K562 (cell line): ENCODE data around the gene RASL10B. TPM values are rescaled to one million over a fixed set of nuclear protein-coding genes. Genes with fewer than 3 reads are reported as not detected.

Experiments
- ATAC-seq: fragments of 200-7000 bp; cut with Tn5 transposase; 3 replicates; pipeline ENCODE4 v1.9.1; 2020; ENCODE audit warnings: moderate library complexity
- BruUV-seq: library from RNA; stranded (reverse); fragments of 400-500 nt; replicated peaks from 2 replicates; lab custom pipeline; 2021; lab: Mats Ljungman, UMichigan
- CTCF ChIA-PET: fragments of 300-600 bp; formaldehyde crosslinking; extraction: SDS; loops from one replicate; lab custom pipeline; 2021; ENCODE audit warnings: low intra/inter-chr PET ratio; lab: Yijun Ruan, JAX
- POLR2A ChIA-PET: fragments of 300-600, 350-650 bp; sonication (Branson Sonifier 250); formaldehyde crosslinking; extraction: SDS; loops from one replicate; lab custom pipeline; 2021; ENCODE audit warnings: antibody characterized with exemption, inconsistent platforms; lab: Yijun Ruan, JAX
- DNase-seq, 4 experiments: peaks; one replicate each; pipeline versions ENCODE4 v3.0.0 to v3.0.0-alpha.2; 2011 to 2018; ENCODE audit warnings: low spot score in 3 of 4, mixed read lengths in 3 of 4; ENCODE audit errors: extremely low read depth in 1 of 4
- FAIRE-seq: peaks from 2 replicates; lab custom pipeline; 2011; peaks lifted over from hg19 to GRCh38; lab: Jason Lieb, UNC
- H2AFZ ChIP-seq: 2 replicates; pipeline ENCODE4 v1.6.0; 2011; ENCODE audit warnings: low read depth, low read length, control low read depth, inconsistent platforms
- H3K27ac ChIP-seq: fragments of 200-600 bp; 3 replicates; pipeline ENCODE4 v1.8.0; 2011; ENCODE audit warnings: low read depth, mild to moderate bottlenecking, control low read depth, inconsistent platforms, low read length, moderate library complexity, mixed read lengths; ENCODE audit errors: extremely low read depth
- H3K27me3 ChIP-seq, 2 experiments: fragments of 300-600 bp in 1 of 2; 2 replicates in 1 of 2; 3 replicates in 1 of 2; pipeline versions ENCODE4 v1.6.0 to v1.8.0; 2011; ENCODE audit warnings: inconsistent platforms in 2 of 2, low read length in 2 of 2, mild to moderate bottlenecking in 1 of 2, mixed read lengths in 1 of 2, moderate library complexity in 1 of 2; ENCODE audit not compliant: control insufficient read depth in 2 of 2, insufficient read depth in 2 of 2
- H3K36me3 ChIP-seq: fragments of 300-600 bp; 3 replicates; pipeline ENCODE4 v1.8.0; 2011; ENCODE audit warnings: mild to moderate bottlenecking, low read length, inconsistent platforms; ENCODE audit not compliant: control insufficient read depth, insufficient read depth
- H3K4me1 ChIP-seq, 2 experiments: fragments of 200-600 bp in 1 of 2; replicated peaks in 1 of 2; 2 replicates in 1 of 2; 3 replicates in 1 of 2; pipeline versions ENCODE4 v1.5.1 to v1.8.0; 2011; ENCODE audit warnings: inconsistent platforms in 2 of 2, low read length in 2 of 2, mild to moderate bottlenecking in 1 of 2, mixed read lengths in 1 of 2, moderate library complexity in 1 of 2; ENCODE audit not compliant: control insufficient read depth in 2 of 2, insufficient read depth in 2 of 2
- H3K4me2 ChIP-seq: 2 replicates; pipeline ENCODE4 v1.6.1; 2011; ENCODE audit warnings: low read length, control low read depth, inconsistent platforms, mixed read lengths; ENCODE audit not compliant: insufficient read depth
- H3K4me3 ChIP-seq: fragments of 200-600 bp; sonication (generic), shearing (Covaris generic); 2 replicates; pipeline ENCODE4 v1.5.1; 2016; ENCODE audit warnings: control low read depth, inconsistent platforms
- H3K79me2 ChIP-seq: fragments of 200-600 bp; 3 replicates; pipeline ENCODE4 v1.8.0; 2011; ENCODE audit warnings: low read length, inconsistent platforms; ENCODE audit not compliant: control insufficient read depth, insufficient read depth
- H3K9ac ChIP-seq, 2 experiments: 2 replicates each; pipeline versions ENCODE4 v1.6.0 to v1.6.1; 2011; ENCODE audit warnings: low read depth in 2 of 2, low read length in 2 of 2, control low read depth in 1 of 2, inconsistent platforms in 1 of 2, mild to moderate bottlenecking in 1 of 2, mixed read lengths in 1 of 2; ENCODE audit not compliant: insufficient read depth in 1 of 2
- H3K9me1 ChIP-seq: one replicate; pipeline ENCODE4 v1.6.0; 2011; ENCODE audit warnings: inconsistent platforms, mild to moderate bottlenecking, low read length, moderate library complexity; ENCODE audit not compliant: control insufficient read depth, insufficient read depth
- H3K9me3 ChIP-seq: replicated peaks from 2 replicates; pipeline ENCODE4 v1.5.1; 2011; ENCODE audit warnings: low read depth, low read length, inconsistent platforms; ENCODE audit not compliant: control insufficient read depth, insufficient read depth
- H4K20me1 ChIP-seq: replicated peaks from 2 replicates; pipeline ENCODE4 v1.6.1; 2011; ENCODE audit warnings: low read length, inconsistent platforms, mixed read lengths; ENCODE audit not compliant: control insufficient read depth, insufficient read depth
- MTA3 ChIP-seq: fragments of 450-650 bp; formaldehyde crosslinking; IDR thresholded peaks from 2 replicates; pipeline ENCODE4 v1.6.1; 2017; ENCODE audit warnings: mild to moderate bottlenecking, borderline replicate concordance
- POLR2G ChIP-seq: fragments of 200-400 bp; formaldehyde crosslinking; IDR thresholded peaks from 2 replicates; pipeline ENCODE4 v1.6.1; 2017; ENCODE audit warnings: low read depth, mild to moderate bottlenecking, antibody characterized with exemption, low read length, moderate library complexity
- PRMT5 ChIP-seq: sonication (generic); formaldehyde crosslinking; IDR thresholded peaks from 2 replicates; pipeline ENCODE4 v1.5.0; 2020; ENCODE audit warnings: missing genetic modification reagents
- RBM22 ChIP-seq: fragments of 200-400 bp; formaldehyde crosslinking; IDR thresholded peaks from 2 replicates; pipeline ENCODE4 v1.6.1; 2018; ENCODE audit warnings: low read length, low read depth; ENCODE audit not compliant: poor library complexity, severe bottlenecking
- SAFB2 ChIP-seq: fragments of 200-400 bp; formaldehyde crosslinking; IDR thresholded peaks from 2 replicates; pipeline ENCODE4 v1.6.1; 2018; ENCODE audit warnings: borderline replicate concordance, low read length, low read depth, moderate library complexity; ENCODE audit not compliant: severe bottlenecking
- SIX5 ChIP-seq, 2 experiments: IDR thresholded peaks; 2 replicates each; pipeline ENCODE4 v1.6.1; 2011; ENCODE audit warnings: low read length in 2 of 2, borderline replicate concordance in 1 of 2, low read depth in 1 of 2, mild to moderate bottlenecking in 1 of 2, moderate library complexity in 1 of 2; ENCODE audit not compliant: insufficient read depth in 1 of 2
- TBP ChIP-seq: optimal IDR thresholded peaks from 2 replicates; pipeline ENCODE3; 2011; ENCODE audit warnings: low read depth, low read length, improper control_type of control experiment
- ZBTB7A ChIP-seq: IDR thresholded peaks from 2 replicates; pipeline ENCODE4 v1.6.1; 2011; ENCODE audit warnings: low read depth, mild to moderate bottlenecking, low read length, moderate library complexity, borderline replicate concordance; ENCODE audit not compliant: control insufficient read depth
- ZFX ChIP-seq: sonication (generic); formaldehyde crosslinking; IDR thresholded peaks from 2 replicates; pipeline ENCODE4 v1.8.0; 2022; ENCODE audit warnings: mild to moderate bottlenecking, missing genetic modification reagents, moderate library complexity
- ZNF431 ChIP-seq: sonication (generic); formaldehyde crosslinking; IDR thresholded peaks from 2 replicates; pipeline ENCODE4 v1.8.0; 2022; ENCODE audit warnings: mild to moderate bottlenecking, missing genetic modification reagents
- WGBS: fragments of 100-300 bp; shearing (Covaris generic); methylation state at CpG from one replicate; pipeline ENCODE4 v1.1.6; 2016; ENCODE audit warnings: low coverage, mixed read lengths; ENCODE audit not compliant: insufficient coverage; ENCODE audit errors: missing lambda C conversion rate; 5-methylcytosine and 5-hydroxymethylcytosine counted together
- in situ Hi-C: fragments of 300-500 bp; cut with MboI; formaldehyde crosslinking; loops from 4 replicates; pipeline ENCODE4 v1.15.0; 2018; ENCODE audit warnings: inconsistent platforms, mixed read lengths
- intact Hi-C: fragments of 100-400 bp; cut with micrococcal nuclease; formaldehyde crosslinking; loops from 2 replicates; pipeline ENCODE4 v1.14.2; 2022
- polyA plus RNA-seq, 8 experiments: library from polyadenylated mRNA; depleted of rRNA in 4 of 8; stranded (reverse) in 5 of 8; unstranded in 3 of 8; fragments of >200 nt; fragmentation: Nextera tagmentation in 2 of 8; fragmentation: Illumina TruSeq in 1 of 8; extraction: Ambion mirVana in 2 of 8; extraction: Trizol in 1 of 8; gene quantifications; 2 replicates each; pipeline versions ENCODE4 v1.2.1 to v1.2.3, GENCODE V29; 2011 to 2014; ENCODE audit warnings: inconsistent platforms in 1 of 8, missing spikeins in 1 of 8
- total RNA-seq, 7 experiments: library from RNA; depleted of rRNA in 6 of 7; stranded (reverse); fragments of >200 nt in 6 of 7; fragmentation: Illumina TruSeq in 2 of 7; extraction: Trizol in 2 of 7; gene quantifications; 2 replicates each; pipeline versions ENCODE4 v1.2.1 to v1.2.3, GENCODE V29; 2011 to 2021; ENCODE audit warnings: low replicate concordance in 1 of 7
- TF ChIP-seq, protein P1 (sequence below), 2 experiments: fragments of 450-650 bp in 1 of 2; sonication (generic) in 1 of 2; formaldehyde crosslinking in 1 of 2; IDR thresholded peaks; 2 replicates each; pipeline versions ENCODE4 v1.7.1 to v1.9.0; 2016 to 2022; ENCODE audit warnings: inconsistent platforms in 1 of 2, mild to moderate bottlenecking in 1 of 2, missing genetic modification reagents in 1 of 2

The RASL10B gene
- total and polyA plus RNA-seq, 9 of the 15 experiments (the other 6 are each of a cell fraction or from before 2014, with no cell fraction given), result 0.04 to 0.31 (median 0.14) TPM; not detected in 2

DNA sequence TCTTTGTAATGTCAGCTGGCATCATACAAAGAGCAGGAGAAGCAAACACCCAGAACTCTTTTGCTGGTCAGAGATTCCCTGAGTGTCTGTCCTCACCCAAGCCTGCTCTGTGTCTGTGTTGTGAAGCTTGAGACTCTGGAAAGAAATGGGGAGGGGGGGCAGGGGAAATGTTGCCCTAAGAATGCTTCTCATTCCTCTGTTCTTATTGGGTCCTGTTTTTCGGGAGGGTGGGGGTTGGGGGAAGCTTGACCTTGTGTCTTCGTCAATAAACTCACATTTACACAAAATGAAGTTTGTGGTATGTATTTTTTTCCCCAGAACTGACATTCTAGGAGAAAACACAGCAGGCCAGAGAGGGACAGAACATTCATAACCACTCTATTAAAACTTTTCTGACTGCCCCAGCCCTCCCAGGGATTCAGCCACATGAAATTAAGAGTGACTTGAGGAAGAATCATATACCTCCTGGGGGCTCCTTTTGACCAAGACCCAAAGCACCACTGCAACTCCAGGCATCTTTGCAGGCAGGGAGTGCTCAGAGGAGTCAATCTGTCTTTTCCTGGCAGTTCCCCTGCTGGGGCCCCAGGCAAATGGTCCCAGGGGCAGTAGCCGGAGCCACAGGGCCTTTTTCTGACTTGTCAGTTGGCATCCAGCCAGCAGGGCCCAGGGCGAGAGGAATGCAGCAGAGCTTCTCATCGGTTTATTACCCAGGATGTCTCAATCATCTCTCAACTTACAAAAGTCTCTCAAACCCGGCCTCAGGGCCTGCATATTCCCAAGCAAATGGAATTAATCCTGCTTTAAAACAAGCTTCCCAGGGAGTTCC, 5.1 kb upstream of the RASL10B start:
- intact Hi-C loops, result no loop called here
- TF ChIP-seq POLR2G (no peak), ZNF431 (CRISPR knock-in tag) (no peak), PRMT5 (CRISPR knock-in tag) (no peak), SIX5 (IDR thresholded peaks at IDR 0.05; ENCODE audit: borderline replicate concordance in 1 of 2, insufficient read depth in 1 of 2, low read depth in 1 of 2, low read length in 2 of 2) (no peak), ZFX (CRISPR knock-in tag) (no peak), TBP (no peak), MTA3 (no peak), ZBTB7A (no peak), RBM22 (peak; percentile 40), SAFB2 (no peak)
- TF ChIP-seq, protein P1, sequence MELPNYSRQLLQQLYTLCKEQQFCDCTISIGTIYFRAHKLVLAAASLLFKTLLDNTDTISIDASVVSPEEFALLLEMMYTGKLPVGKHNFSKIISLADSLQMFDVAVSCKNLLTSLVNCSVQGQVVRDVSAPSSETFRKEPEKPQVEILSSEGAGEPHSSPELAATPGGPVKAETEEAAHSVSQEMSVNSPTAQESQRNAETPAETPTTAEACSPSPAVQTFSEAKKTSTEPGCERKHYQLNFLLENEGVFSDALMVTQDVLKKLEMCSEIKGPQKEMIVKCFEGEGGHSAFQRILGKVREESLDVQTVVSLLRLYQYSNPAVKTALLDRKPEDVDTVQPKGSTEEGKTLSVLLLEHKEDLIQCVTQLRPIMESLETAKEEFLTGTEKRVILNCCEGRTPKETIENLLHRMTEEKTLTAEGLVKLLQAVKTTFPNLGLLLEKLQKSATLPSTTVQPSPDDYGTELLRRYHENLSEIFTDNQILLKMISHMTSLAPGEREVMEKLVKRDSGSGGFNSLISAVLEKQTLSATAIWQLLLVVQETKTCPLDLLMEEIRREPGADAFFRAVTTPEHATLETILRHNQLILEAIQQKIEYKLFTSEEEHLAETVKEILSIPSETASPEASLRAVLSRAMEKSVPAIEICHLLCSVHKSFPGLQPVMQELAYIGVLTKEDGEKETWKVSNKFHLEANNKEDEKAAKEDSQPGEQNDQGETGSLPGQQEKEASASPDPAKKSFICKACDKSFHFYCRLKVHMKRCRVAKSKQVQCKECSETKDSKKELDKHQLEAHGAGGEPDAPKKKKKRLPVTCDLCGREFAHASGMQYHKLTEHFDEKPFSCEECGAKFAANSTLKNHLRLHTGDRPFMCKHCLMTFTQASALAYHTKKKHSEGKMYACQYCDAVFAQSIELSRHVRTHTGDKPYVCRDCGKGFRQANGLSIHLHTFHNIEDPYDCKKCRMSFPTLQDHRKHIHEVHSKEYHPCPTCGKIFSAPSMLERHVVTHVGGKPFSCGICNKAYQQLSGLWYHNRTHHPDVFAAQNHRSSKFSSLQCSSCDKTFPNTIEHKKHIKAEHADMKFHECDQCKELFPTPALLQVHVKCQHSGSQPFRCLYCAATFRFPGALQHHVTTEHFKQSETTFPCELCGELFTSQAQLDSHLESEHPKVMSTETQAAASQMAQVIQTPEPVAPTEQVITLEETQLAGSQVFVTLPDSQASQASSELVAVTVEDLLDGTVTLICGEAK (IDR thresholded peaks at IDR 0.05), result no peak
- TF ChIP-seq, protein P1 (CRISPR knock-in tag; IDR thresholded peaks at IDR 0.05), result no peak

More for the DNA sequence above, 5.1 kb upstream of the RASL10B start:
- Histone ChIP-seq H3K9me1 (no peaks in the 10 kb centered on the region), H3K79me2 (no peaks in the 10 kb centered on the region), H3K36me3 (peaks cover 60% of the 10 kb centered on the region), H2AFZ (no peak overlapping the region), H3K27ac (no peak overlapping the region), H4K20me1 (no peaks in the 10 kb centered on the region; the same call in 1 of the 2 replicates), H3K4me1 (peaks cover 3% of the 10 kb centered on the region in 2 experiments; a peak in 3 of 5 replicates), H3K9me3 (no peaks in the 10 kb centered on the region), H3K4me2 (no peak overlapping the region), H3K27me3 (no peaks in the 10 kb centered on the region), H3K9ac (no peak overlapping the region), H3K4me3 (no peak overlapping the region)
- no peak for DNase-seq
- ATAC-seq, result no peak
- WGBS, result 58% methylated on average over 5 of the region's 6 CpGs
- in situ Hi-C loops, result loop anchor here (25.0 kb wide), 1 partner anchor 1289 kb away; no protein-coding TSS in a partner anchor
- no peak for FAIRE-seq
- CTCF ChIA-PET, result no interaction called here
- POLR2A ChIA-PET, result interaction anchor here (0.6 to 1.0 kb wide), 3 partner anchors 21 to 125 kb away, joined by 3 to 4 read pairs (median 3); no protein-coding TSS in a partner anchor
- no TSS peak for BruUV-seq
